Vagina (tissue), 2 donors: ENCODE results near the gene KRTAP10-5. TPM values are rescaled to one million over a fixed set of nuclear protein-coding genes. Genes with fewer than 3 reads are reported as not detected.

ENCODE experiments used
- DNase-seq, 2 donors: peaks; one replicate each; pipeline ENCODE4 v3.0.0-alpha.2; 2017; ENCODE audit errors: extremely low spot score in 2 of 2
- H3K27ac ChIP-seq: fragments of 200-600 bp; sonication (generic); one replicate; pipeline ENCODE4 v1.5.1; 2019
- H3K27me3 ChIP-seq: fragments of 200-600 bp; sonication (generic); one replicate; pipeline ENCODE4 v1.5.1; 2019
- H3K36me3 ChIP-seq, 2 donors: fragments of 200-600 bp; sonication (generic); one replicate each; pipeline ENCODE4 v1.5.1; 2017 to 2019
- H3K4me1 ChIP-seq: fragments of 200-600 bp; sonication (generic); one replicate; pipeline ENCODE4 v1.5.1; 2019
- H3K4me3 ChIP-seq, 2 donors: fragments of 200-600 bp; sonication (generic); 1 replicate in 1 of 2; 2 replicates in 1 of 2; pipeline ENCODE4 v1.5.1; 2016 to 2019
- H3K9me3 ChIP-seq: fragments of 200-600 bp; sonication (generic); one replicate; pipeline ENCODE4 v1.5.1; 2019
- CTCF ChIP-seq, 3 experiments: fragments of 450-650 bp in 2 of 3; fragments of 200-600 bp in 1 of 3; sonication (generic) in 1 of 3; IDR thresholded peaks; one replicate each; pipeline ENCODE4 v1.5.1; 2017 to 2019; ENCODE audit warnings: antibody characterized with exemption in 3 of 3, mild to moderate bottlenecking in 2 of 3, moderate library complexity in 2 of 3
- POLR2A ChIP-seq, 2 donors: fragments of 450-650 bp; IDR thresholded peaks; one replicate each; pipeline ENCODE4 v1.6.1; 2017; ENCODE audit warnings: antibody characterized with exemption in 2 of 2, mild to moderate bottlenecking in 2 of 2, moderate library complexity in 2 of 2
- POLR2AphosphoS5 ChIP-seq, 2 donors: sonication (generic); formaldehyde crosslinking; IDR thresholded peaks; one replicate each; pipeline ENCODE4 v1.9.0; 2017; ENCODE audit warnings: antibody characterized with exemption in 2 of 2, mild to moderate bottlenecking in 2 of 2, low read depth in 1 of 2; ENCODE audit not compliant: insufficient read depth in 1 of 2
- intact Hi-C: fragments of 100-400 bp; cut with DNase I; formaldehyde crosslinking; loops from one replicate; pipeline ENCODE4 v1.15.1; 2023
- total RNA-seq: library from RNA; depleted of rRNA; stranded (reverse); fragments of >200 nt; gene quantifications from one replicate; pipeline ENCODE4 v1.2.3, GENCODE V29; 2016

KRTAP10-5 gene
- total RNA-seq, 1 donor from 2014 or later, result not detected

- H3K36me3 ChIP-seq, result no peaks in the 10 kb centered on the region
- no peaks in the 10 kb centered on the region for H3K4me1 ChIP-seq
- no peaks in the 10 kb centered on the region for H3K27me3 ChIP-seq
- peak in 1 of 2 donors; percentile 34 for DNase-seq
- H3K9me3 ChIP-seq, result no peaks in the 10 kb centered on the region
- no peak overlapping the region for H3K27ac ChIP-seq
- no peak overlapping the region for H3K4me3 ChIP-seq
- TF ChIP-seq CTCF (IDR thresholded peaks at IDR 0.05), result no peak
- TF ChIP-seq POLR2A (IDR thresholded peaks at IDR 0.05), result no peak
- no peak for TF ChIP-seq POLR2AphosphoS5 (IDR thresholded peaks at IDR 0.05; ENCODE audit: insufficient read depth in 1 of 2, low read depth in 1 of 2)
- intact Hi-C loops, result no loop called here
Measured at GRCh38 chr21:44544566-44544965, 35.8 kb downstream of the KRTAP10-5 start.

DNA sequence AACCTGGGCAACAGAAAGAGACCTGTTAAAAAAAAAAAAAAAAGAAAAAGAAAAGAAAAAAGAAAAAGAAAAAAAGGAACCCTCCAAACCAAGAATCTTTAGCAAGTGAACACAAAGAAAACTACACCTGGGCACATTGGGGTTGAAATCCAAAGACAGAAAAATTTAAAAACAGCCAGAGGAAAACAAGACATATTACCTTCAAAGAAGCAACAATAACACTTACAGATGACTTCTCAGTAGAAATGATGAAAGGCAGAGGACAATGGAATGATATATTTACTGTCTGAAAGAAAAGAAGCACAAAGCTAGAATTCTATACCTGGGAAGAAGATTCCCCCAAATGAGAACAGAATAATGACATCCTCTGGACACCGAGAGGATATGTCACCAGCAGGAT, 37.7 kb downstream of the KRTAP10-5 start:
- Histone ChIP-seq H3K4me1 (no peaks in the 10 kb centered on the region), H3K27ac (no peak overlapping the region), H3K9me3 (no peaks in the 10 kb centered on the region), H3K36me3 (no peaks in the 10 kb centered on the region), H3K4me3 (no peak overlapping the region), H3K27me3 (no peaks in the 10 kb centered on the region)
- intact Hi-C loops, result no loop called here
- TF ChIP-seq CTCF (IDR thresholded peaks at IDR 0.05), result no peak
- no peak for TF ChIP-seq POLR2A (IDR thresholded peaks at IDR 0.05)
- no peak for TF ChIP-seq POLR2AphosphoS5 (IDR thresholded peaks at IDR 0.05; ENCODE audit: insufficient read depth in 1 of 2, low read depth in 1 of 2)
- DNase-seq, result no peak

GRCh38 chr21:44540741-44541288, 39.6 kb downstream of the KRTAP10-5 start:
- no peak overlapping the region for H3K27ac ChIP-seq
- H3K36me3 ChIP-seq, result no peaks in the 10 kb centered on the region
- no peaks in the 10 kb centered on the region for H3K4me1 ChIP-seq
- H3K27me3 ChIP-seq, result no peaks in the 10 kb centered on the region
- DNase-seq, result peak; percentile 60 to 67
- TF ChIP-seq CTCF (IDR thresholded peaks at IDR 0.05), result no peak
- TF ChIP-seq POLR2AphosphoS5 (IDR thresholded peaks at IDR 0.05; ENCODE audit: insufficient read depth in 1 of 2, low read depth in 1 of 2), result no peak
- no peak for TF ChIP-seq POLR2A (IDR thresholded peaks at IDR 0.05)
- intact Hi-C loops, result no loop called here
- no peak overlapping the region for H3K4me3 ChIP-seq
- no peaks in the 10 kb centered on the region for H3K9me3 ChIP-seq

DNA sequence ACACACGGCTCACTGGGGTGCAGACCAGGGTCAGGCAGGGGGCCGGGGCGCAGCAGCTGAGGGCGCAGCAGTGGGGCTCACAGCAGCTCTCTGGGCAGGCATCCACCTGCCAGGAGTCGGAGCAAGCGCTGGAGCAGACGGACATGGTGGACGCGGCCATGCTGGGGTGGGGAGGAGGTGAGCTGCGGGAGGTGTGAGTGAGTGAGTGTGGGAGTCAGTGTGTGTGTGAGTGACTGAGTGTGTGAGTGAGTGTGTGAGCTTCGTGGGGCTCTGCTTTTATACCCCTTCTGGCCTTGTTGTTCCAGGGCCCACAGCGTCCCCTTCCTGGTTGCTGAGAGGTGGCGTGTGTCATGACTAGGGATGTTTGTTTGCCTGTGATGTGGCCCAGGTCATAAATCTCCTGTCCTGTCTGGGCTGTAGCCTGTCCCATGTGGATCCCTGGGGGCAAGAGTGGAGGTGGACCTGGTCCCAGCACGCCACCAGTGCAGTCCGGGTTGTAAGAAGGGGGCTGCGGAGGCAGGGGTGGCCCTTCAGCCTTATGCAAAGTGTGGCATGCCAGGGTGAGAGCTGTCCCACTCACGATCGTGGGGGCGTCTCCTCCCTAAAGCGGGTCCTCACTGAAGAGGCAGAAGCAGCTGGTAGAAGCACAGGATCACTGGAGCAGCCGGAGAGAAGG, 40.3 kb downstream of the KRTAP10-5 start, which contains the start of gene KRTAP10-1:
Gene KRTAP10-1 (minus strand): TSS at position 205 of the 676 bp plus-strand sequence. CDS start 45 bp downstream, at position 160.
- no peaks in the 10 kb centered on the region for H3K9me3 ChIP-seq
- intact Hi-C loops, result no loop called here
- TF ChIP-seq POLR2A (IDR thresholded peaks at IDR 0.05) (no peak), CTCF (IDR thresholded peaks at IDR 0.05) (no peak), POLR2AphosphoS5 (IDR thresholded peaks at IDR 0.05; ENCODE audit: insufficient read depth in 1 of 2, low read depth in 1 of 2) (no peak)
- H3K4me3 ChIP-seq, result no peak within 1 kb of the TSS
- H3K4me1 ChIP-seq, result no peaks in the 10 kb centered on the region
- no peaks in the 10 kb centered on the region for H3K27me3 ChIP-seq
- DNase-seq, result peak; percentile 52 to 69
- no peaks in the 10 kb centered on the region for H3K36me3 ChIP-seq
- no peak within 1 kb of the TSS for H3K27ac ChIP-seq

- H3K27me3 ChIP-seq, result no peaks in the 10 kb centered on the region
- H3K4me3 ChIP-seq, result no peak overlapping the region
- no peaks in the 10 kb centered on the region for H3K9me3 ChIP-seq
- intact Hi-C loops, result no loop called here
- no peaks in the 10 kb centered on the region for H3K4me1 ChIP-seq
- DNase-seq, result peak; percentile 44 to 67
- TF ChIP-seq POLR2A (IDR thresholded peaks at IDR 0.05), result no peak
- no peak for TF ChIP-seq CTCF (IDR thresholded peaks at IDR 0.05)
- TF ChIP-seq POLR2AphosphoS5 (IDR thresholded peaks at IDR 0.05; ENCODE audit: insufficient read depth in 1 of 2, low read depth in 1 of 2), result no peak
- no peak overlapping the region for H3K27ac ChIP-seq
- H3K36me3 ChIP-seq, result no peaks in the 10 kb centered on the region
Measured at GRCh38 chr21:44539046-44539445, 41.4 kb downstream of the KRTAP10-5 start.
